HUES48 (cell line): Measurements from ENCODE around the gene CFAP43.

Experiments used
- H3K27ac ChIP-seq: one replicate; pipeline ENCODE4 v1.7.0; 2013; ENCODE audit warnings: low read depth, low read length, inconsistent platforms
- H3K27me3 ChIP-seq: 2 replicates; pipeline ENCODE4 v1.6.1; 2013; ENCODE audit warnings: mild to moderate bottlenecking, low read length; ENCODE audit not compliant: control insufficient read depth, insufficient read depth
- H3K36me3 ChIP-seq: 2 replicates; pipeline ENCODE4 v1.6.1; 2013; ENCODE audit warnings: low read length; ENCODE audit not compliant: control insufficient read depth, insufficient read depth
- H3K4me1 ChIP-seq: 2 replicates; pipeline ENCODE4 v1.6.1; 2013; ENCODE audit warnings: mild to moderate bottlenecking, low read length; ENCODE audit not compliant: control insufficient read depth, insufficient read depth
- H3K4me3 ChIP-seq: 2 replicates; pipeline ENCODE4 v1.5.1; 2013; ENCODE audit warnings: mild to moderate bottlenecking, low read depth, low read length
- H3K9ac ChIP-seq: 2 replicates; pipeline ENCODE4 v1.6.1; 2013; ENCODE audit warnings: mild to moderate bottlenecking, low read depth, low read length, moderate library complexity
- H3K9me3 ChIP-seq: 2 replicates; pipeline ENCODE4 v1.6.1; 2013; ENCODE audit warnings: low read length; ENCODE audit not compliant: control insufficient read depth, insufficient read depth

The CFAP43 gene

GRCh38 chr10:104098358-104098925 is 133.7 kb downstream of the CFAP43 start:
- no peaks in the 10 kb centered on the region for H3K4me1 ChIP-seq

GRCh38 chr10:104096692-104097091 is 135.5 kb downstream of the CFAP43 start:
- H3K4me1 ChIP-seq = no peaks in the 10 kb centered on the region
- H3K27me3 ChIP-seq = no peaks in the 10 kb centered on the region
- no peak overlapping the region for H3K9ac ChIP-seq
- H3K9me3 ChIP-seq = peaks cover 4% of the 10 kb centered on the region
- H3K4me3 ChIP-seq = no peak overlapping the region
- no peaks in the 10 kb centered on the region for H3K36me3 ChIP-seq
- H3K27ac ChIP-seq = no peak overlapping the region

More at GRCh38 chr10:104098358-104098925, 133.7 kb downstream of the CFAP43 start:
- H3K9me3 ChIP-seq = peaks cover 4% of the 10 kb centered on the region
- H3K27me3 ChIP-seq = no peaks in the 10 kb centered on the region
- no peaks in the 10 kb centered on the region for H3K36me3 ChIP-seq
- no peak overlapping the region for H3K9ac ChIP-seq
- H3K4me3 ChIP-seq = no peak overlapping the region
- H3K27ac ChIP-seq = no peak overlapping the region

- Histone ChIP-seq H3K36me3 (no peaks in the 10 kb centered on the region), H3K4me3 (no peak overlapping the region), H3K9me3 (peaks cover 4% of the 10 kb centered on the region), H3K9ac (no peak overlapping the region), H3K27ac (no peak overlapping the region), H3K27me3 (no peaks in the 10 kb centered on the region), H3K4me1 (peaks cover 12% of the 10 kb centered on the region)
Observed at GRCh38 chr10:104092749-104093148, 139.4 kb downstream of the CFAP43 start.

- Histone ChIP-seq H3K9ac (no peak overlapping the region), H3K36me3 (no peaks in the 10 kb centered on the region), H3K9me3 (no peaks in the 10 kb centered on the region; the same call in 1 of the 2 replicates), H3K27ac (no peak overlapping the region), H3K27me3 (no peaks in the 10 kb centered on the region), H3K4me1 (peaks cover 12% of the 10 kb centered on the region), H3K4me3 (no peak overlapping the region)
Observed at GRCh38 chr10:104090611-104091010, 141.6 kb downstream of the CFAP43 start.

GRCh38 chr10:104089621-104090020 is 142.5 kb downstream of the CFAP43 start:
- Histone ChIP-seq H3K27ac (no peak overlapping the region), H3K4me3 (no peak overlapping the region), H3K4me1 (peaks cover 12% of the 10 kb centered on the region), H3K9me3 (no peaks in the 10 kb centered on the region), H3K27me3 (no peaks in the 10 kb centered on the region), H3K36me3 (no peaks in the 10 kb centered on the region), H3K9ac (no peak overlapping the region)

- H3K27ac ChIP-seq = no peak overlapping the region
- H3K4me1 ChIP-seq = peaks cover 12% of the 10 kb centered on the region
- no peaks in the 10 kb centered on the region for H3K27me3 ChIP-seq
- no peak overlapping the region for H3K9ac ChIP-seq
- no peaks in the 10 kb centered on the region for H3K36me3 ChIP-seq
- no peak overlapping the region for H3K4me3 ChIP-seq
- no peaks in the 10 kb centered on the region for H3K9me3 ChIP-seq
Observed at GRCh38 chr10:104088239-104088638, 143.9 kb downstream of the CFAP43 start.

- Histone ChIP-seq H3K27ac (no peak within 1 kb of the TSS), H3K4me1 (peaks cover 7% of the 10 kb centered on the region), H3K4me3 (no peak within 1 kb of the TSS), H3K9ac (no peak within 1 kb of the TSS), H3K36me3 (no peaks in the 10 kb centered on the region), H3K27me3 (no peaks in the 10 kb centered on the region), H3K9me3 (no peaks in the 10 kb centered on the region)
Observed at GRCh38 chr10:104085801-104086400, 146.3 kb downstream of the CFAP43 start, which contains the start of gene COL17A1. TSS of gene COL17A1 (minus strand) at chr10:104085880. CDS start at chr10:104080673, 5,207 bp downstream.

GRCh38 chr10:104084482-104085142 is 147.6 kb downstream of the CFAP43 start:
- Histone ChIP-seq H3K9me3 (no peaks in the 10 kb centered on the region), H3K27ac (no peak overlapping the region), H3K36me3 (no peaks in the 10 kb centered on the region), H3K4me3 (no peak overlapping the region), H3K4me1 (no peaks in the 10 kb centered on the region), H3K27me3 (no peaks in the 10 kb centered on the region), H3K9ac (no peak overlapping the region)

GRCh38 chr10:104081998-104082397 is 150.2 kb downstream of the CFAP43 start:
- Histone ChIP-seq H3K9ac (no peak overlapping the region), H3K9me3 (no peaks in the 10 kb centered on the region), H3K27me3 (no peaks in the 10 kb centered on the region), H3K36me3 (no peaks in the 10 kb centered on the region), H3K4me1 (peaks cover 11% of the 10 kb centered on the region), H3K4me3 (no peak overlapping the region), H3K27ac (no peak overlapping the region)

- H3K27ac ChIP-seq = no peak overlapping the region
- no peak overlapping the region for H3K9ac ChIP-seq
- H3K4me3 ChIP-seq = no peak overlapping the region
- H3K4me1 ChIP-seq = peaks cover 20% of the 10 kb centered on the region
- no peaks in the 10 kb centered on the region for H3K36me3 ChIP-seq
- no peaks in the 10 kb centered on the region for H3K9me3 ChIP-seq
- H3K27me3 ChIP-seq = no peaks in the 10 kb centered on the region
Observed at GRCh38 chr10:104080762-104081161, 151.4 kb downstream of the CFAP43 start.
